Ascending aorta (tissue), 2 donors: ENCODE data around the gene SCN3A. TPM values are rescaled to one million over a fixed set of nuclear protein-coding genes. Genes with fewer than 3 reads are reported as not detected.

Experiments used
- DNase-seq, 2 donors: peaks; one replicate each; pipeline ENCODE4 v3.0.0-alpha.2; 2019; ENCODE audit warnings: low spot score in 2 of 2
- H3K27ac ChIP-seq, 2 donors: fragments of 200-600 bp; sonication (generic); one replicate each; pipeline ENCODE4 v1.5.1; 2016 to 2017; ENCODE audit warnings: mild to moderate bottlenecking in 1 of 2
- H3K27me3 ChIP-seq: fragments of 200-600 bp; sonication (generic); one replicate; pipeline ENCODE4 v1.5.1; 2017
- H3K36me3 ChIP-seq, 2 donors: fragments of 200-600 bp; sonication (generic); one replicate each; pipeline ENCODE4 v1.5.1; 2016
- H3K4me1 ChIP-seq, 2 donors: fragments of 200-600 bp; sonication (generic); one replicate each; pipeline ENCODE4 v1.5.1; 2016 to 2017; ENCODE audit warnings: mild to moderate bottlenecking in 1 of 2
- H3K4me3 ChIP-seq, 2 donors: fragments of 200-600 bp; sonication (generic); one replicate each; pipeline ENCODE4 v1.5.1; 2016 to 2017; ENCODE audit warnings: mild to moderate bottlenecking in 1 of 2
- H3K9me3 ChIP-seq, 2 donors: fragments of 200-600 bp; sonication (generic); one replicate each; pipeline ENCODE4 v1.5.1; 2016
- CTCF ChIP-seq, 3 experiments: fragments of 200-600 bp in 2 of 3; fragments of 450-650 bp in 1 of 3; sonication (generic) in 2 of 3; IDR thresholded peaks; one replicate each; pipeline ENCODE4 v1.5.1; 2016 to 2019; ENCODE audit warnings: antibody characterized with exemption in 3 of 3, mild to moderate bottlenecking in 1 of 3, moderate library complexity in 1 of 3
- intact Hi-C: fragments of 100-400 bp; cut with DNase I; formaldehyde crosslinking; loops from one replicate; pipeline ENCODE4 v1.15.1; 2023
- total RNA-seq: library from RNA; depleted of rRNA; stranded (reverse); fragments of >200 nt; gene quantifications from one replicate; pipeline ENCODE4 v1.1.0, GENCODE V29; 2016

The SCN3A gene
- total RNA-seq, 1 donor from 2014 or later = 1.4 TPM

- DNase-seq = no peak
- Histone ChIP-seq H3K4me3 (no peak overlapping the region), H3K27me3 (no peaks in the 10 kb centered on the region), H3K4me1 (no peaks in the 10 kb centered on the region), H3K36me3 (no peaks in the 10 kb centered on the region), H3K27ac (no peak overlapping the region), H3K9me3 (no peaks in the 10 kb centered on the region)
- intact Hi-C loops = no loop called here
- no peak for TF ChIP-seq CTCF (IDR thresholded peaks at IDR 0.05)
Measured at GRCh38 chr2:165057931-165058330, 145.9 kb downstream of the SCN3A start.

DNA sequence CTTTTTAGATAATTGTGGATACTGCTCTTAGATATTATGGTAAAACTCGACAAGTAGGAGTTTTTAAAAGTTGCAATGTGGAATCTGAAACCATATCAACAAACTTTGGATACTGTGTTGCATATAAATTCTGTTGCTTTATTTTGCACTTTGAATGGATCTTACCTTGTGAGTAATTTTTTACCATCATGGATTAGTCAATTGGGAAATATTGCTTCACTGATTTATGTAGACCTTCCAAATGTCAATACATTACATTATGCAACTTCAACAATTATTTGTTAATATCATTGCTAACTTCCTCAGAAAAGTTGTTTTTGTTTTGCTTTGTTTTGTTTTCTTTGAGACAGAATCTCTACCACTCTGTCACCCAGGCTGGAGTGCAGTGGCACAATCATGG is 146.5 kb downstream of the SCN3A start:
- no peak for DNase-seq

DNA sequence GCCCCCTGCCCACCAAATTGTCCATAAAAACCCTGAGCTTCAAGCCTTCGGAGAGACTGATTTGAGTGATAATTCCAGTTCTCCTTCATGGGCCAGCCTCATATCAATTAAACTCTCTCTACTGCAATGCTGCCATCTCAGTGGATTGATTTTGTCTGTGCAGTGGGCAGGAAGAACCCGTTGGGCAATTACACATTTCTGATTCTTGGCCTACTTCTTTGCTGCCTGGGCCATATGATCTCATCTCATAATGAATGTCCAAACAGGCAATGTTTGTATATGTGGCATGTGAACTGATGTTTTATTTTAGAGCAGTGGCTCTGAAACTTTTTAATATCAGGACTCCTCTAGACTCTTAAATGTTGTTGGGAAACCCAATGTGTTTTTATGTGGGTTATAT is 147.3 kb downstream of the SCN3A start:
- intact Hi-C loops = no loop called here
- no peak for TF ChIP-seq CTCF (IDR thresholded peaks at IDR 0.05)
- Histone ChIP-seq H3K4me3 (no peak overlapping the region), H3K36me3 (no peaks in the 10 kb centered on the region), H3K27ac (no peak overlapping the region), H3K27me3 (no peaks in the 10 kb centered on the region), H3K4me1 (no peaks in the 10 kb centered on the region), H3K9me3 (no peaks in the 10 kb centered on the region)
- DNase-seq = no peak

More for the DNA sequence above, 146.5 kb downstream of the SCN3A start:
- H3K27ac ChIP-seq = no peak overlapping the region
- no peak for TF ChIP-seq CTCF (IDR thresholded peaks at IDR 0.05)
- no peak overlapping the region for H3K4me3 ChIP-seq
- no peaks in the 10 kb centered on the region for H3K27me3 ChIP-seq
- intact Hi-C loops = no loop called here
- no peaks in the 10 kb centered on the region for H3K4me1 ChIP-seq
- no peaks in the 10 kb centered on the region for H3K36me3 ChIP-seq
- H3K9me3 ChIP-seq = no peaks in the 10 kb centered on the region

DNA sequence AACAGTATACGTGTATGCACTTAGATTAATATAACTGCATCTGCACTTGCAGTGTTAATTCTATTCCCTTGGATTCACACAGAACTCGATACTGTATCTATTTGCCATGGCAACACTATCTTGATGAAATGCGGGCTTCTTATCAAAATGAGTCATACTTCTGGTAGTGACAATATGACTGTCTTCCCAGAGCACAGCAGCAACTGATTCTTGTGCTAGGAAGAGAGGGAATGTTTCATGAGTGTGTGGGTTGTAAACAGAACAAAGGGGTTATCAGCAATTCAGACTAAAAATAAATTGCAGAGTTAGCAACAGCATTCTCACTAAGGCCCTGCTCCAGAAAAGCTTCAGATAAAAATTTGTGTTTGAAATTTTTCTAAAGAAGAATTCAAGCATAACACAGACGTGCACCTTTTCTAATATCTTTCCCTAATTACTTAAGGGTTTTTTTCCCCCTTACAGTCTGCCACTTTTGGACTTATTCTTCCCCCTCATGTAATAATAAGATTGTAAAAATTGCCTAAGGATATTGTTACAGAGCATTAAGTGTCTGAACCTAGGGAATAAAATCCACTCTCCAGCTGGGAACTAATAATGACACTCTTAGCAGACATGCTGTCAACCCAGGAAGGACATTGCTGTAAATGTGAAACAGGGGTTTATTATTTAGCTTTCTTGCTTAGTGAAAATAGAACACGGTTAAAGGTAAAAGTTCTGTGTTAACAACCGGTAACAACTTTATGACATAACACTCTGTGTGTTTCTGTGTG is 148.6 kb downstream of the SCN3A start:
- TF ChIP-seq CTCF (IDR thresholded peaks at IDR 0.05) = no peak
- intact Hi-C loops = no loop called here
- Histone ChIP-seq H3K36me3 (no peaks in the 10 kb centered on the region), H3K4me3 (no peak overlapping the region), H3K9me3 (no peaks in the 10 kb centered on the region), H3K27ac (no peak overlapping the region), H3K4me1 (no peaks in the 10 kb centered on the region), H3K27me3 (no peaks in the 10 kb centered on the region)
- DNase-seq = no peak

DNA sequence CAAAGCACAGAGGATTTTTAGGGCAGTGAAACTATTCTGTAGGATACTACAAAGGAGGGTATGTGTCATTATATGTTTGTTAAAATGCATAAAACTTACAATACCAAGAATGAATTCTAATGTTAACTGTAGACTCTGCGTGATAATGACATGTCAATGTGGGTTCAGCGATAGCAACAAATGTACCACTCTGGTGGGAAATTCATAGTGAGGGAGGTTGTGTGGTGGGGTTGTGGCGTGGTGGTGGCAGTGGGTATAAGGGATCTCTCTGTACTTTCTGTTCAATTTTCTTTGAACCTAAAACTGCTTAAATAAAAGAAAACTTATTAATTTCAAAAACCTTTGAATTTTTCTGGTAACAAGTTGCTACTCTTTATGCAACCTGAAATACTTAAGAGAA is 149.2 kb downstream of the SCN3A start:
- no peaks in the 10 kb centered on the region for H3K36me3 ChIP-seq
- no peaks in the 10 kb centered on the region for H3K9me3 ChIP-seq
- TF ChIP-seq CTCF (IDR thresholded peaks at IDR 0.05) = no peak
- H3K27me3 ChIP-seq = no peaks in the 10 kb centered on the region
- H3K4me3 ChIP-seq = no peak overlapping the region
- H3K27ac ChIP-seq = no peak overlapping the region
- no peak for DNase-seq
- no peaks in the 10 kb centered on the region for H3K4me1 ChIP-seq
- intact Hi-C loops = no loop called here
